Spleen (tissue), 7 donors: ENCODE measurements around the gene PSME3IP1.

ENCODE experiments used
- POLR2A ChIP-seq, 3 donors: fragments of 450-650 bp; IDR thresholded peaks; one replicate each; pipeline ENCODE4 v1.5.1; 2017; ENCODE audit warnings: antibody characterized with exemption in 3 of 3, mild to moderate bottlenecking in 1 of 3
- TF ChIP-seq, protein P1 (sequence below), 11 experiments: fragments of 200-600 bp in 7 of 11; fragments of 450-650 bp in 4 of 11; sonication (generic) in 4 of 11; IDR thresholded peaks in 8 of 11; conservative IDR thresholded peaks in 3 of 11; 1 replicate in 7 of 11; 2 replicates in 4 of 11; pipeline versions ENCODE4 v1.4.0 to v1.8.0; 2016 to 2021; ENCODE audit warnings: antibody characterized with exemption in 11 of 11, inconsistent platforms in 4 of 11, mild to moderate bottlenecking in 1 of 11
- donor health status: DM: no; HTN: no; CAD: no; lungs with moderate emphysema.
- donor health status: DM: no; HTN: no; CAD: no.
- donor health status: DM: no; HTN: no; CAD: no.

DNA sequence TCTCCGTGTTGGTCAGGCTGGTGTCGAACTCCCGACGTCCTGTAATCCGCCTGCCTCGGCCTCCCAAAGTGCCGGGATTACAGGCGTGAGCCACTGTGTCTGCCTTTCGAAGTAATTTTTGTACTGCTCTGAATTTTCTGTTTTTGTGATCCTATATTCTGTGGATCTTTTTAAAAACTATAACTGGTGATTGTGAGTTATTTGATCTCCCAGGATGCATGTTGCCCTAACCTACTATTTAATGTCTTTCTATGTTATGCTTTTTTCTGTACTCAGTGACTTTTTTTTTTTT, 2.8 kb upstream of the PSME3IP1 start:
- TF ChIP-seq, protein P1, sequence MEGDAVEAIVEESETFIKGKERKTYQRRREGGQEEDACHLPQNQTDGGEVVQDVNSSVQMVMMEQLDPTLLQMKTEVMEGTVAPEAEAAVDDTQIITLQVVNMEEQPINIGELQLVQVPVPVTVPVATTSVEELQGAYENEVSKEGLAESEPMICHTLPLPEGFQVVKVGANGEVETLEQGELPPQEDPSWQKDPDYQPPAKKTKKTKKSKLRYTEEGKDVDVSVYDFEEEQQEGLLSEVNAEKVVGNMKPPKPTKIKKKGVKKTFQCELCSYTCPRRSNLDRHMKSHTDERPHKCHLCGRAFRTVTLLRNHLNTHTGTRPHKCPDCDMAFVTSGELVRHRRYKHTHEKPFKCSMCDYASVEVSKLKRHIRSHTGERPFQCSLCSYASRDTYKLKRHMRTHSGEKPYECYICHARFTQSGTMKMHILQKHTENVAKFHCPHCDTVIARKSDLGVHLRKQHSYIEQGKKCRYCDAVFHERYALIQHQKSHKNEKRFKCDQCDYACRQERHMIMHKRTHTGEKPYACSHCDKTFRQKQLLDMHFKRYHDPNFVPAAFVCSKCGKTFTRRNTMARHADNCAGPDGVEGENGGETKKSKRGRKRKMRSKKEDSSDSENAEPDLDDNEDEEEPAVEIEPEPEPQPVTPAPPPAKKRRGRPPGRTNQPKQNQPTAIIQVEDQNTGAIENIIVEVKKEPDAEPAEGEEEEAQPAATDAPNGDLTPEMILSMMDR (IDR thresholded peaks at IDR 0.05 in 8 of 11, conservative IDR thresholded peaks at IDR 0.05 in 3 of 11) = no peak
- no peak for TF ChIP-seq POLR2A (IDR thresholded peaks at IDR 0.05)
